ENCODE results near the gene SLX9. TPM values are rescaled to one million over a fixed set of nuclear protein-coding genes. Genes with fewer than 3 reads are reported as not detected.

SLX9 gene
- total RNA-seq, 6 experiments from 2014 or later = 27.7 to 34.7 (median 31.5) TPM

DNA sequence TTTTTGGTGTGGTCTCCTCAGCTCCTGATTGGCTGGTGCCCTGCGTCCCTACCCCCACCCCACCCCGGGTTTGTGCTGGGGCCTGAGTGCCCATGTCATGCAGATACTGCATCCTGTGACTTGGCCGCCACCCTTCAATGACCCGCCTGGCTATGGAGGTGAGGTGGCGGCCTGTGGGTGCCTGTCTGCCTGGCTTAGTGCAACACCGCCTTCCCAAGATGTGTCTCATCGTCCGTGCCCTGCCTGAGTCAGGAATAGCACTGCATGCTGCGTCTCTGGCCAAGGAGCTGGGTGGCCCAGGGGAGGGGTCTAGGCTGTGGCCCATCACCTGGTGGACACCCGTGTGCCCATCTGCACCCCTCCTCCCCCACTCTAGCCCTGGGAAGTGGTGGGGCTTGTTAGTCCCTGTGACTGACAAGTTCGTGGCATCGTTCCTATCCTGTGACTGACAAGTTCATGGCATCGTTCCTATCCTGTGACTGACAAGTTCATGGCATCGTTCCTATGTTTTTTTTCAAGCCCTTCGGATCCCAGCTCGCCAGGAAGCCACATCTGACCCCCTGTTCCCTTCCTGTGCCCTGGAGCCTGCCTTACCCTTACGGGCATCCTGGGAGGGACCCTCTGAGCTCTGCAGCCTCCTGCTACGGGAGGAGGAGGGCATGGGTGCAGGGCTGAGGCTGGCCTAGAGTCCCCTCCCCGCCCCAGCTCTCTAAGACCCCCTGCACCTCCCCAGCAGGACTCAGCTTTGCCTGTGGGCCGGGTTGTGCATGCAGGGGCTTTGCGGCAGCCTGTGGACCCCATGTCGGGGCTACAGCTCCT, 7.5 kb downstream of the SLX9 start:
- TF ChIP-seq, protein P1, sequence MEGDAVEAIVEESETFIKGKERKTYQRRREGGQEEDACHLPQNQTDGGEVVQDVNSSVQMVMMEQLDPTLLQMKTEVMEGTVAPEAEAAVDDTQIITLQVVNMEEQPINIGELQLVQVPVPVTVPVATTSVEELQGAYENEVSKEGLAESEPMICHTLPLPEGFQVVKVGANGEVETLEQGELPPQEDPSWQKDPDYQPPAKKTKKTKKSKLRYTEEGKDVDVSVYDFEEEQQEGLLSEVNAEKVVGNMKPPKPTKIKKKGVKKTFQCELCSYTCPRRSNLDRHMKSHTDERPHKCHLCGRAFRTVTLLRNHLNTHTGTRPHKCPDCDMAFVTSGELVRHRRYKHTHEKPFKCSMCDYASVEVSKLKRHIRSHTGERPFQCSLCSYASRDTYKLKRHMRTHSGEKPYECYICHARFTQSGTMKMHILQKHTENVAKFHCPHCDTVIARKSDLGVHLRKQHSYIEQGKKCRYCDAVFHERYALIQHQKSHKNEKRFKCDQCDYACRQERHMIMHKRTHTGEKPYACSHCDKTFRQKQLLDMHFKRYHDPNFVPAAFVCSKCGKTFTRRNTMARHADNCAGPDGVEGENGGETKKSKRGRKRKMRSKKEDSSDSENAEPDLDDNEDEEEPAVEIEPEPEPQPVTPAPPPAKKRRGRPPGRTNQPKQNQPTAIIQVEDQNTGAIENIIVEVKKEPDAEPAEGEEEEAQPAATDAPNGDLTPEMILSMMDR (IDR thresholded peaks at IDR 0.05) = no peak
- peaks cover 2% of the 10 kb centered on the region for H3K4me1 Mint-ChIP-seq (ENCODE audit: low read depth)
- no peak overlapping the region; the same call in 1 of the 2 replicates for H3K27ac Mint-ChIP-seq
- H3K4me3 Mint-ChIP-seq = no peak overlapping the region
- DNase-seq = no peak
- H3K9me3 Mint-ChIP-seq = no peaks in the 10 kb centered on the region
- H3K27me3 Mint-ChIP-seq (ENCODE audit: insufficient read depth) = no peaks in the 10 kb centered on the region
- no peaks in the 10 kb centered on the region; the same call in 1 of the 2 replicates for H3K36me3 Mint-ChIP-seq (ENCODE audit: low read depth)

DNA sequence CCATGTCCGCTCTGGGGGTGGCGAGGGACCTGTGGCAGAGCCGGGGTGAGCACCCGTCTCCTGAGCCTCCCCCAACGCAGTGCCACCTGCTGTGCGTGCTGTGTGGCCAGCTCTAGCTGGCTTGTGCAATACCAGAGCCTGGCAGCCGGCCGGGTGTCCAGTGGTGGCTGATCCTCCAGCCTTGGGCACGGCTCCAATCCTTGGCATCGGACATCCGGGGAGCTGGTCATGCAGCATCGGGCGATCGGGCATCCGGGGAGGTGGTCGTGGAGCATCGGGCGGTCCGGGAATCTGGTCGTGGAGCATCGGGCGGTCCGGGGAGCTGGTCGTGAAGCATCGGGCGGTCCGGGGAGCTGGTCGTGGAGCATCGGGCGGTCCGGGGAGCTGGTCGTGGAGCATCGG, 8.1 kb downstream of the SLX9 start:
- no peak overlapping the region for H3K4me3 Mint-ChIP-seq
- H3K9me3 Mint-ChIP-seq = no peaks in the 10 kb centered on the region
- H3K27me3 Mint-ChIP-seq (ENCODE audit: insufficient read depth) = no peaks in the 10 kb centered on the region
- no peak for DNase-seq
- TF ChIP-seq, protein P1 (IDR thresholded peaks at IDR 0.05) = no peak
- H3K36me3 Mint-ChIP-seq (ENCODE audit: low read depth) = no peaks in the 10 kb centered on the region; the same call in 1 of the 2 replicates
- no peaks in the 10 kb centered on the region for H3K4me1 Mint-ChIP-seq (ENCODE audit: low read depth)
- no peak overlapping the region for H3K27ac Mint-ChIP-seq

DNA sequence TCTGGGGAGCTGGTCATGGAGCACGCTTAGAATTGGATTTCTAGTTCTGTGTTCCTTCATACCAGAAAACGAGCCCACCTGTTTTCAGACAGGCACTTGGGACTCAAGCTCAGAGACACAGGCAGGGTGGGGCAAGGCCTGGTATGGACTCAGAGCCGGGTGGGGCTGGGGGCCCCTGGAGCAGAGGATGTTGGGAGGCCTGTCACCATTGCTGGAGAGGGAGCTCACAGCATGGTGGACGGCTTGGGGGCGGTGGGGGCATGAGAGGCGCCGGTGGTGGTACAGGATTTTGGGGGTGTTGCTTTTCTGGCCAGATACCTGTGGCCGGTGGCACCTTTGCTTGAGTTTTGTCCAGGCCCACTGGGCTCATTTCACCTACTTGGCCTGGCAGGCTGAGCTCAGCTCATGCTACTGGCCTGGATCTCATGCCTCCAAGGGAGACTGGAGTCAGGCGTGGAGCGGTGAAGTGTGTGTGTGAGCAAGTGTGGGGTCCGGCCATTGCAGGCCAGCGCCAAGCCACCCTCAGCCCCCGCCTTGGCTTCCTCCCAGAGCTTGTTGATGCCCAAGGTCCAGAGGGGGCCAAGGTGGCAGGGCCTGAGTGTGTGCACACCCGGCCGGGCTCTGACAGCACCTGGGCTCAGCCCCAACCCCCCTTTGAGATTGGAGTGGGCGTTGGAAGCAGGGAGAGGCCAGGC, 8.7 kb downstream of the SLX9 start:
- Mint-ChIP-seq H3K4me3 (no peak overlapping the region), H3K27ac (no peak overlapping the region), H3K4me1 (ENCODE audit: low read depth) (no peaks in the 10 kb centered on the region), H3K9me3 (no peaks in the 10 kb centered on the region), H3K36me3 (ENCODE audit: low read depth) (no peaks in the 10 kb centered on the region; the same call in 1 of the 2 replicates), H3K27me3 (ENCODE audit: insufficient read depth) (no peaks in the 10 kb centered on the region)
- TF ChIP-seq, protein P1 (IDR thresholded peaks at IDR 0.05) = no peak
- no peak for DNase-seq

DNA sequence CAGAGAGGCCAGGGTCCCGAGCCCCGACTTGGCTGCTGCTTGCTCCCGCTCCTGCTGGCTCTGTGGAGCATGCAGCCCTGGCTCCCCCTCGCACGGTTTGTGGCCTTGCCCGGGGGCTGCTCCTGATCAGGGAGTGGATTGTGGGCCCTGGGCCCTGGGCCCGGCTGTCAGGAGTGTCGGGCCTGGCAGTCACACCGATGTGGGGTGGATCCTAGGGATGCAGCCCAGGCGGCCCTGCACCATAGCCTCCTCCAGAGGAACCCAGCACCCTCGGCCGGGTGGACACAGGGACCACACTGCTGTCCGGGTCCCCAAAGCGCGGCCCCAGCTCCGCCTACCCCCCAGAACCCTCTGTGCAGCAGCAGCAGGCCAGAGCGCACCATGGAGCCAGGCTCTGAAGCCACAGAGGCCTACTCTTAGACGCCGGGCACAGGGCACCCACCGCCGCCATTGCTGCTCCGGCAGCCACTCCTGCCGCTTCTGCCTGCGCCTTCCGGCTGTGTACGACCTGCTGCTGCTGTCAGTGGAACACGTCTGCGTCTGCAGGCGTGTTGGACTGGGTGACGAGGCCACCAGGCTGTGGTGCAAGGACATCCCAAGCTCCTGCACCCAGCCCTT, 9.4 kb downstream of the SLX9 start:
- H3K9me3 Mint-ChIP-seq = no peaks in the 10 kb centered on the region
- no peak overlapping the region for H3K27ac Mint-ChIP-seq
- no peaks in the 10 kb centered on the region; the same call in 1 of the 2 replicates for H3K36me3 Mint-ChIP-seq (ENCODE audit: low read depth)
- DNase-seq = no peak
- no peaks in the 10 kb centered on the region for H3K4me1 Mint-ChIP-seq (ENCODE audit: low read depth)
- H3K27me3 Mint-ChIP-seq (ENCODE audit: insufficient read depth) = no peaks in the 10 kb centered on the region
- TF ChIP-seq, protein P1 (IDR thresholded peaks at IDR 0.05) = no peak
- H3K4me3 Mint-ChIP-seq = no peak overlapping the region

DNA sequence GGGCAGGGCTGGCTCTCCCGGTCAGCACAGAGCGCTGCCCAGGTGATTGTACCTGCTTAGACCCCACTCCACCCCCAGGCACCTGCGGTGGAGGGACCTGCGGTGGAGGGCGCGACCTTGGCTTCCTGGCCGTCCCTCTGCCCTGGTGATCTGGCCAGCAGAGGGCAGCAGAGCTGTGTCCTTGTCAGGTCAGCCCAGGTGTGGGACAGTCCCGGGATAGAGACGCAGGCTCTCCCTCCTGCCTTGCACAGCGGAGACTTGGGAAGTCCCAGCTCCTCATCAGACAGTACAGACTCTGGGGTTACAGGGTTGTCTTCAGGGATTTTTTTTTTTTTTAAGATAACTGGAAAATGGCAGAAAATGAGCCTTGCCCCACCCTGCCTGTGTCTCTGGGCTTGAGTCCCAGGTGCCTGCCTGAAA, 10.0 kb downstream of the SLX9 start:
- H3K4me3 Mint-ChIP-seq = no peak overlapping the region
- no peaks in the 10 kb centered on the region; the same call in 1 of the 2 replicates for H3K36me3 Mint-ChIP-seq (ENCODE audit: low read depth)
- DNase-seq = peak; percentile 18
- no peak overlapping the region for H3K27ac Mint-ChIP-seq
- no peaks in the 10 kb centered on the region for H3K27me3 Mint-ChIP-seq (ENCODE audit: insufficient read depth)
- TF ChIP-seq, protein P1 (IDR thresholded peaks at IDR 0.05) = peak; percentile 97
- no peaks in the 10 kb centered on the region for H3K4me1 Mint-ChIP-seq (ENCODE audit: low read depth)
- no peaks in the 10 kb centered on the region for H3K9me3 Mint-ChIP-seq

All from HFFc6 (cell line).